NCI-H748 (cell line): ENCODE data around the gene SLC15A2.

Experiments used
- DNase-seq: peaks from one replicate; lab custom pipeline; 2025; ENCODE audit not compliant: unreplicated experiment; lab: John Stamatoyannopoulos, UW

SLC15A2 gene

DNA sequence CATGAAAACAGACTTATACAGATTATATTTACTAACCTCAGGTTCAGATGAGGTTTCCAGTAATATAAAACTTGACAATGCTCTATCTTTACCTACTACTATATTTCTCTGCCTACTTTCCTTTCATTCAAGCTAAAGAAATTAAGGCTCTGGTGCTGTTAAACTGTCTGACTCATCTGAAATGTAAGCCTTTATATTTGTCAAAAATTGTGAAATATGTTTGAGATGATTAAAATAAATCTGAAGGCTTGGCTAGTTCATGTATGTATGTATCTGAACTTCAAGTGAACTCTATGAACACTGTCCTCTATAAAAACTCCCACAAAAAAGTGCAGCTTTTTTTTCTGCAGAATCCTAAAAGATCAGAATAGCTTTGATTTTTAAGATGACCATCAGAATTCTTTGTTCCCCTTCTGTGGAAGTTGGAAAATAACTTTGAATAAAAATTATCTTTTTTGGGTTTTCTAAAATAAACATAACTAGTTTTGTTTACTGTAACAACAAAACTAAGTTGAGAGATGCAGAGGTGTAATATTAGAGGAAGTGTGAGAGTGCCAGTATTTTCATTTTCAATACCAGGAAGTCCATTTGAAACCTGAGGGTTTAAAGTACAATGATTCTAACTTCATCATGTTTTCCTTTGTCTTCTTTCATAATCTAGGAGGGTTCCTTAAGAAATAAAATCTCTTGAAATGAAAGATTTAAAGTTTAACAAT is 85.7 kb downstream of the SLC15A2 start:
- DNase-seq, result no peak

DNA sequence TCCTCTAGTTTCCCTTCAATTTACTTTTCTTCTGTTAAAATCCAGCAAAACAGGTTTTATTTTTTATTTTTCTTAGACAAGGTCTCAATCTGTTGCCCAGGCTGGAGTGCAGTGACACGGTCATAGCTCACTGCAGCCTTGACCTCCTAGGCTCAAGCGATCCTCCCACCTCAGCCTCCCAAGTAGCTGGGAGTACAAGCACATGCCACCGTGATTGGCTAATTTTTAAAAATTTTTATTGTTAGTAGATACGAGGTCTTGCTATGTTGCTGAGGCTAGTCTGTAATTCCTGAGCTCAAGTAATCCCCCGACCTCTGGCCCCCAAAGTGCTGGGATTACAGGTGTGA is 86.2 kb downstream of the SLC15A2 start:
- no peak for DNase-seq

DNA sequence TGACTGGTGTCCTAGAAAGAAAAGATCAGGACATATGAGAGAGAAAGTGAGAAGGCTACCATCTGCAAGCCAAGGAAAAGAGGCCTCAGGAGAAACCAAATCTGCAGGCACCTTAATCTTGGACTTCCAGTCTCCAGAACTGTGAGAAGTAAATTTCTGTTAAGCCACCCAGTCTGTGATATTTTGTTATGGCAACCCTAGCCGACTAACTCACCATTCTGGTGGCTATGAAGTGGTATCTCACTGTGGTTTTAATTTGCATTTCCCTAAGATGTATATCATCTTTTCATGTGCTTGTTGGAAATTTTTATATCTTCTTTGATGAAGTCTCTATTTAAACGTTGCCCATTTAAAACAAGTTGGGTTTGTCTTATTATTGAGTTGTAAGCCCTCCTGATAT is 87.3 kb downstream of the SLC15A2 start:
- no peak for DNase-seq

DNA sequence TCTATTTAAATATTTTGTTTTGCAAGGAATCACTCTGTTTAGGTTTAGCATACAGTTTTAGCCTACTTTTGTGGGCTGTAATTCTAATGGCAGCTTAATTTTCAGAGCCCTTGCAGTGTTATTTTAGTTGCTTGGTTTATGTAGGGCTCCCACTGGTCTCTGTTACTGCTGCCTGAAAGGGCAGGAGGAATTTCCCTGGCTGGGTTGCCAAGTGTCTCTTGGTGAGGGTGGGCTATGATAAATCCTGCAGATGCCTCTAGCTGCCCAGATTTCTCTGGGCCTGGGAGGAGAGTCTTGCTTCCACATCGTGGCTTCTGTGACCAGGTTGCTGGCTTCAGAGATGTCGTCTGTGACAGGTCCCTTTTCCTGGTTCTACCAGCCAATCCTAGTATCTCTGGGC is 91.6 kb downstream of the SLC15A2 start:
- DNase-seq, result no peak

DNA sequence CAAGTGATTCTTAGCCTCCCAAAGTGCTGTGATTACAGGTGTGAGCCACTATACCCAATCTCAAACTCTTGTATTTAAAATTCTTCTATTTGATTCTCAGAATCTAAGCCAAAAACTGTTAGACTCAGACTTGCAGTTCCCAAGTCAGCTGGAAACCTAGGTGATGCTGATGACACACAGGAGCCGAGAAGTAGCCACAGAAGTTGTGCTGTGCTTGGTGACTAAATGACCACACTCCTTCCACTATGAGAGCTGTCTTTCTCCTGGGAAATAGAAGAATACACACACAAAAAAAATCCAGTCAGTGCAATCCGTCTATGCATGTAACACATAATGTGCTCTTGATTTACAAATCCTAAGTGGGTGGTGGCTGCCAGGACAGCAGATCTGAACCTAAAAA is 93.9 kb downstream of the SLC15A2 start:
- DNase-seq, result no peak

DNA sequence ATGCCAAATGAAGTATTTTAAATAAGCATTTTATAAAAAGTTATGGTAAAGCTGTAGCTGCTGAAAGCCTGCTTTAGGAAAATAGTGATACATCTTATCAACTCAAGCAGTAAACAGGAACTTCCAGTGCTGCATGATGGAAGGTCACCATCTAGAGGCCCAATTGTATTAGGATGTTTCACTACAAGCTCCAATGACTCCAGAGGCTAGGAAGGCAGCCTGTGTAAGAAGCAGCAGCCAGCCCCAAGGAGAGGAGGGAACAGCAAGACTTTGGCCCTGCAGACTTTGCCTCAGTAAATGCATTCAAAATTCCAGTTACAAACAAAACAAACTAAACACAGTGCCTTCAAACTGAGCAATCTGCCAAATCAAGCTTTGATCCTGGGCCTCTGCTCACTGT is 95.7 kb downstream of the SLC15A2 start:
- no peak for DNase-seq

DNA sequence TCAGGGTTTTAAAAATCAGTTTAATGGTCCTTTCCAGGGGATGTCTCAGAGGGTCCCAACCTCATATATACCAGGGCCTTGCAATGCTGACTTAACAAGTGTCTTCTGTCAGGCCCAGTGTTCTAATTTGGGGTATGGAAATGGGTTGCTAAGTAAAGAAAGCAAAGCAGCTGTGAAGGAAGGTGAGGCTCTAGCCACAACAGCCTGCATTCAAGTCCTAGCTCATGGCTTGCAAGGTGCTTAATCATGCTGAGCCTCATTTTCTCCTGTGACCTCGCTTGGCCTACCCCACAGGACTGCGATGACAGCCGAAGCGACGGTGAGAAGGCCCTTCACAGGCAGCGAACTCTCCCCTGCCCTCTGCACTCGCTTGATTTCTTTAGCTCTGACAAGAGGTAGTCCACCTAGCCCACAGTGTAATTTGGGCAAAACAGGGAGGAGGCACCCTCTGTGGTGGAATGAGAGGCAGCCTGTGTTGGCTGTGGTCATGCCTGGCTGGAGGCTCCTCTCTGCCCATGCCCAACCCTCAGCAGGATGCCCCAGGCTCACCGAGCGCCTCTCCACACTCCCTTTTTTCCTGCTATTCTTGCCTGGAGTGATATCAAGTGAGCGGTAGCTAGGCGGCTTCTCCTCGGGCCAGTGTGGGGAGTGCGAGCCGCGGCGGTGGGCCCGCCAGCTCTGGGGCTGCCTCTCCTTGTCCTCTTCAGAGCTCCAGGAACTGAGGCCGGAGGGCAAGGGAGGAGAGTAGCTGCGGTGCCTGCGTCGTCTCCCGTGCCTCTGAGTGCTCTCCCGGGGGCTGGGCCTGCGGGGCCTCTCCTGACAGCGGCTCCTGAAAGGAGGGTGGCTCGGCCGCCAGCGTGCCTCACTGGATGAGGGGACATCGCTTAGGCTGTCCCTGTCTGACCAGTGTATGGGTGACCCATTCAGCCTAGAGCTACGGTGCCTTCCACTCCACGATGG is 98.7 kb downstream of the SLC15A2 start:
- no peak for DNase-seq
